AG09319 (cell line): Measurements from ENCODE around the gene NHERF1.

Source experiments
- DNase-seq: peaks from one replicate; pipeline ENCODE4 v3.0.0-alpha.2; 2010; ENCODE audit warnings: low read depth; ENCODE audit errors: extremely low read depth
- CTCF ChIP-seq: IDR thresholded peaks from 2 replicates; pipeline ENCODE4 v1.5.1; 2011; ENCODE audit warnings: low read depth, mild to moderate bottlenecking, inconsistent platforms, low read length, moderate library complexity

NHERF1 gene

GRCh38 chr17:74712756-74713155, 35.7 kb upstream of the NHERF1 start, which contains the start of gene CD300LF:
Gene CD300LF, minus strand, starts transcription at chr17:74712923. Its CDS starts 57 bp downstream, at chr17:74712866.
- no peak for DNase-seq
- TF ChIP-seq CTCF, result no peak

- TF ChIP-seq CTCF, result no peak
- no peak for DNase-seq
Observed at GRCh38 chr17:74713171-74713755, 35.2 kb upstream of the NHERF1 start.

- DNase-seq, result no peak
- no peak for TF ChIP-seq CTCF
Observed at GRCh38 chr17:74715144-74715543, 33.3 kb upstream of the NHERF1 start.

GRCh38 chr17:74720506-74720905, 27.9 kb upstream of the NHERF1 start:
- DNase-seq, result no peak
- TF ChIP-seq CTCF, result no peak

- no peak for DNase-seq
- TF ChIP-seq CTCF, result no peak
Observed at GRCh38 chr17:74722782-74723181, 25.6 kb upstream of the NHERF1 start.

- TF ChIP-seq CTCF, result no peak
- DNase-seq, result no peak
Observed at GRCh38 chr17:74723891-74724290, 24.5 kb upstream of the NHERF1 start.

- no peak for TF ChIP-seq CTCF
- DNase-seq, result no peak
Observed at GRCh38 chr17:74725111-74725510, 23.3 kb upstream of the NHERF1 start.
